Bone marrow (tissue), 2 donors: ENCODE measurements around the gene DACT2.
"Not testable (repeated sequence)": the region's sequence is repeated elsewhere in the genome, so short reads cannot be mapped to it uniquely, and the experiment has no call there.

Experiments
- DNase-seq, 2 donors: peaks; one replicate each; lab custom pipeline; 2025; lab: John Stamatoyannopoulos, UW

The DACT2 gene

DNA sequence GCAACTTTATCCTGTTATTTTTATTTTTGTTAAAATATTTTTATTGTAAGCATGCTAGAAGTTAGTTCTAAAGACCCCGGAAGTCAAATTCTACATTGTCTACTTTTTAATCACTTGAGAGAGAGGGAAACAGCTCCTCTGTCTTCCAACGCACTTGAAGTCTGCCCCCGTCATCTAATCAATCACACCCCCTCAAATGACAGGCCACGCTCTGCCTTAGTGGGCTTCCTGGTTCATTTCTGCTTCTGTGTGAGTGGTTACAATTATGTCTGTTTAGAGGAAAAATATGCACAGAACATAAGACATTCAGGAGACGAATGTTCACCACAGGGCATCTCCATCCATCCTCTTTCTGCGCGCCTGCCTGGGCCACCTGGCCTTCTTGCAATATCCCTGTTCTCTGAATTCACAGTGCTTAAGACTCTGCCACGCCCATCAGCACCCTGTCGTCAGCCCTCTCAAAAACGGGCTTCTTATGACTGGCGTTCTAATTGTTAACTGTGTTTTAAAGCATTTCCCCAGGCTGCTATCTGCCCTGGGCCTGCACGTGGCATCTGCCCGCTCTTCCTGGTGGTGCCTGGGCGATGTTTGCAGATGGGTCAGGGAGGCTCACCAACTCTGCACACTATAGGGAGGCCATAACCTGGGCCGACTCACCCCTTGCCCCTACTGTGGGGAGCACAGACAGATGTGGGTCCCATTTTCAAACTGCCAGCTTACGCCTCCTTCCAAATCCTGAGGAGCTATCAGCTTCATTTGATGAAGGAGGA, 15.4 kb downstream of the DACT2 start:
- DNase-seq, result no peak

- no peak for DNase-seq
Measured at GRCh38 chr6:168302534-168302933, 17.0 kb downstream of the DACT2 start.

- no peak for DNase-seq
Measured at GRCh38 chr6:168301648-168302398, 17.8 kb downstream of the DACT2 start.

- DNase-seq, result no peak
Measured at GRCh38 chr6:168300975-168301647, 18.5 kb downstream of the DACT2 start.

GRCh38 chr6:168299541-168300511, 19.8 kb downstream of the DACT2 start:
- no peak for DNase-seq

GRCh38 chr6:168297643-168298042, 21.9 kb downstream of the DACT2 start:
- DNase-seq, result no peak

- DNase-seq, result no peak
Measured at GRCh38 chr6:168294901-168295300, 24.7 kb downstream of the DACT2 start.

GRCh38 chr6:168293636-168294530, 25.7 kb downstream of the DACT2 start:
- no peak for DNase-seq

- no peak for DNase-seq
Measured at GRCh38 chr6:168292826-168293225, 26.8 kb downstream of the DACT2 start.

GRCh38 chr6:168291450-168291849, 28.1 kb downstream of the DACT2 start:
- no peak for DNase-seq

GRCh38 chr6:168290095-168290494, 29.5 kb downstream of the DACT2 start:
- no peak for DNase-seq

DNA sequence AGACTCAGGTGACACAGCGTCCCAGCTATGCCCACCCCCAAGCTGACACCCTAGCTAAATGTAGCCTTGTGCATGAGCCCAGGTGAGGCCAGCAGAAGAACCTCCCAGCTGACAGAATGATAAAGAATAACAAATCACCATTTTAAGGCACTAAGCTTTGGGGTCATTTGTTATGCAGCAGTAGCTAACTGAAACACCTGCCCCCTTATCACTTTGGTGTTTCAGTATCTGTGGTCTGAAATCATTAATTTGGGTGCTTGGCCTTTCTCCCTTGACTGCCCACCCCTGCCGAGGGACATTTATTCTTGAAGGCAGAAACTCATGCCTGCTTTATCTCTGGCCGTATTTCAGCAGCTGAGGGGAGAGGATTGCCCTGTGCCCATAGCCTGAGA, 30.0 kb downstream of the DACT2 start:
- DNase-seq, result no peak

DNA sequence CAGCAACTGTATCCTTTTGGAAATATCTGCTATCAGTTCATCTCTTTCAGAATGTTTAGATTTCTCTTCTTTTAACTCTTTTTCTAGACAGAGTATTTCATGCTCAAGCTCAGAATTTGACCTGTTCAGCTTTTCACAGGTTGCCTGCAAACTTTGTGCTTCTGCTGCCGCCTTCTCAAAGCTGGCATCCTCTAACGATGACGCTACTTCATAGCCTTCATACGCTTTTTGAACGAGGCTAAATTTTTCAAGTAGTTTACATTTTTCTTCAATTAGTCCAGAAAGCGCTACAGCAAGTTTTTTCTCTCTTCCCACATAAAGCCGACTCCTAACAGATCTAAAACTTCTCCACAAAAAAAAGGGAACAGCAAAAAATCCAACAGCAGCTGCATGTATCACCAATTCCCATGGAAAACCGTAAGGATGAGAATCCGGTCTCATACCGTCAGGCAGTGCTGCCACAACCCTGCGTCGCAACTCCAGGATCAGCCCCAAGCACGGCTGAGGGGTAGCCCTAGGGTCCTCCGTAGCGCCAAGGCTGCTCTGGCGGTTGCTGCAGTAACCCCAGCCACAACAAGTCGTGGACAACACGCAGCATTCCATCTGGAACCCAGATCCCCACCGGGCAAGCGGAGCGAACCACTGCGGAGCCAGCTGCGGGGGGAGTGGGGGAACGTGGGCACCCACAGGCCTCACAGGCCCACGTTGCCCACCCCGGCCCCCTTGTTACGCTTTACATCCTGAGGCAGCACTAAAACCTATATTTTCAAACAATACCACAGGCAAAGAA, 30.6 kb downstream of the DACT2 start:
- no peak for DNase-seq

DNA sequence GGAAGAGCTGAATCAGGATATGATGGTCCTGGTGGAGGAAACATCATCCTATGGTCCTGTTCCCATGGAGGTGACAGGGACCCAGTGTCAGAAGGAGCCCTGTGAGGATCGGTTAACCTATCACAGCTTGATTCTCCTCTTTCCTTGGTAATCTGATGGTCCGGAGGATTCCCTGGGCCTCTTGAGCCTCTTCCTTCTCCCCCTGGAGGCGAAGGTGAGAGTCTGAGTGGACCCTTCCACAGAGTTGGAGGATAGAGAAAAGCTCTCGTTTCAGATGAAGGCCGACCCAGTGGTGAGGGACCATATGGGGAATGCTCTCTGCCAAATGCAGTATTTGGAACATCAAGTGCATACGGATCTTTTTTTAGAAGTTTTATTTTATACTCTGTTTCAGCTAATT, 32.1 kb downstream of the DACT2 start:
- DNase-seq, result not testable (repeated sequence)

DNA sequence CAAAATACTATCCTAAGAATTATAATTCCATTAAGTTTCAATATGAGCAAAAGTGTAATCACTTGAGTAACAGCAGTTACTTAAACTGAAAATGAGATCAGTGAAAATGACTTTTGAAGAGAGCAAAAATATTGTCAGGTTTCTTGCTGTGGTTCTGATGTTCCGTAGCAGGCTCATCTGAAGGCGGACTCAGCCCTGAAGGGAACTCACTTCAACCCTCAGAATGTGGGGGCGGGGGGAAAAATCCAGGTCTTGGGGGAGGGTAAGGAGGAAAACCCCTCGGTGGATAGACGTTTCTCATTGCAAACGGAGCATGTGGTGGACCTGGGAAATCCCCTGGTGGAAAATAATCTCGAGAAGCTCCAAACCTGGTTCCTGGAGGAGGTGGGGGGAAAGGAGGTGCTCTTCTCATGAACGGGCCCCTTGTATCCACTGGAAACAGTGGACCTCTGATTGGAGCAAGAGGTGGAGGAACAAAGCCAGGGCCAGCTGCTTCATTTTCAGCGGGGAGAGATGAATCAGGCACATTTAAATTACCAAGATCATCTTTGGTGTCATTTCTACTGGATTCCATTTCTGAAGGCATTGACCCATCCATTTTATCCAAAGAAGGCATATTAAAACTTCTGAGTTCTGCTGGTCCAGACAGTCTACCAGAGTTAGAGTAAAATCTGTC, 32.7 kb downstream of the DACT2 start:
- not testable (repeated sequence) for DNase-seq

GRCh38 chr6:168286116-168286515, 33.5 kb downstream of the DACT2 start:
- no peak for DNase-seq

DNA sequence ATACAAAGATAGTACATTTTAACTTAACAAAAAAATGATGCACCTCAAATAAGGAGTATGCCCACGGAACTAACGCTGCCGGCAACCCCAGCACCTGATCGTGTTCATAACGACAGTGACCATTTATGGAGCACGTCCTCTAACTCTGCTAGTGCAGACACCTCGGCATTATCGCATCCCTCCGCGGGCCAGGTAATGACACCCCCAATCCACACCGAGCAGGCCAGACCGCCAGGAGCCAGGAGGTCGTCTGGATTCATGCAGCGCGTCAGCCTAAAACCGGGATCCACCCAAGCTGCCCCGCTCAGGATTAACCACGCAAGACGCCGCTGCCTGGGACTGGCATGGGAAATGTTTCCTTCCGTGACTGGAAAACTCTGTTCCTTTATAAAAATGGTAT, 34.1 kb downstream of the DACT2 start:
- no peak for DNase-seq

DNA sequence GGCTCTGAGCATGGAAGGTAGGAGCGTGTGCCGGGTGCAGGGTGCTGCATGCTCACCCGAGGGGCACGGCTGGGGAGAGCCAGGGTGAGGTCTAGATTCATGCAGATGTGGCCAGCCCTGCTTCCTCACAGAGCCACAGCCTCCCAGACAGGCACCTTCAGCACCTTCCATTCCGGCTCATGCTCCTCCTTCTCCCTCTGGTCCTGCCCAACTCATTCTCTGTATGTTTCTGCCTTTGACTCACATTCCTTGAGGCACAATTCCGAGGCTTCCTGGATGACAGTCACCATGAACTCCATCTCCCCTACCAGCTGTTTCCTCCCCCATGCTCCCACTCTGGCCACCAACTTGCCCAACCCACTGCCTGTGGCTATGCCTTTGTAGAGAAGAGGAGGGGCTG, 35.4 kb downstream of the DACT2 start:
- DNase-seq, result no peak

DNA sequence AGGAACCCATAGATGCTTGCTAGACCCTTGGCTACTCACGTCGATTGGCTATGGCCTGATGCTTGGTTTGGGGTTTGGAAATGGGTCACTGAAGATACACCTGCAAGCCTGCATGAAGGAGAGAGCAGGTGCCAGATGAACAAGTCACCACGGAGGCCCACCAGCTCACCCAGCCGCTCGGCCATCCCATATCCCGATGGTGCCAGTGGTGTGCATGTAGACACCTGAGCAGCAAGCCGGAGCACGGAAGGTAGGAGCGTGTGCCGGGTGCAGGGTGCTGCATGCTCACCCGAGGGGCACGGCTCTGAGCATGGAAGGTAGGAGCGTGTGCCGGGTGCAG, 35.9 kb downstream of the DACT2 start:
- no peak for DNase-seq
